ENCODE measurements around the gene ZP1.

ZP1 gene

GRCh38 chr11:60910711-60911380 lies 43.5 kb downstream of the ZP1 start:
- DNase-seq, result no peak

DNA sequence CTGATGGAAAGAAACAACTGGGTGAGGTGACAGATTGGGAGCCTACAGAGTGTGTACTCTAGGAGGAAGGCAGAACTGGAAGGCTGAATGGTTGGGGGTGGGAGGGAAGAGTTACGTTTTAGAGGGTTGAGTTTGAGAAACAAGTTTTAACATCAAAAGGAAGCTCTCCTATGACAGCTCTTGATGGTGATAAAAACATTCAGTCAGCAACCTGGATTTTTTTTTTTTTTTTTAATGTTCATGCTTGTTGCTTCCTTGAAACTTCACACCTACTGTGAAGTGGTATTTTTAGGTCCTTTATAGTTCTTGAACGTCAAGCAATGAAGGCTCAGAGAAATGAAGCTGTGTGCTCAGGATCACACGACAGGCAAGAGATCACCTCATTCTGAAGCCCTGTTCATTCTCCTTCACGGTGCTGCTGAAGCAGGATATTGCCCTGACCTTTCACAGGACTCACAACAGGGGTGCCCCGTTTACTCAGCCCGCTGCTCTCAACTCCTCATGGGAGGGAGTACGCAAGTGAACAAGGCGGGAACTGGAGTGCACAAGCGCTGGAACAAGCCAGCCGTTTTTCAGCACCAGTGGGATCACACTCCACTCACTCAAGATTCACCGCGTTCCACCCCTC lies 45.0 kb downstream of the ZP1 start:
- DNase-seq, result no peak

- DNase-seq, result no peak
These were observed 45.6 kb downstream of the ZP1 start for GRCh38 chr11:60912851-60913528.

DNA sequence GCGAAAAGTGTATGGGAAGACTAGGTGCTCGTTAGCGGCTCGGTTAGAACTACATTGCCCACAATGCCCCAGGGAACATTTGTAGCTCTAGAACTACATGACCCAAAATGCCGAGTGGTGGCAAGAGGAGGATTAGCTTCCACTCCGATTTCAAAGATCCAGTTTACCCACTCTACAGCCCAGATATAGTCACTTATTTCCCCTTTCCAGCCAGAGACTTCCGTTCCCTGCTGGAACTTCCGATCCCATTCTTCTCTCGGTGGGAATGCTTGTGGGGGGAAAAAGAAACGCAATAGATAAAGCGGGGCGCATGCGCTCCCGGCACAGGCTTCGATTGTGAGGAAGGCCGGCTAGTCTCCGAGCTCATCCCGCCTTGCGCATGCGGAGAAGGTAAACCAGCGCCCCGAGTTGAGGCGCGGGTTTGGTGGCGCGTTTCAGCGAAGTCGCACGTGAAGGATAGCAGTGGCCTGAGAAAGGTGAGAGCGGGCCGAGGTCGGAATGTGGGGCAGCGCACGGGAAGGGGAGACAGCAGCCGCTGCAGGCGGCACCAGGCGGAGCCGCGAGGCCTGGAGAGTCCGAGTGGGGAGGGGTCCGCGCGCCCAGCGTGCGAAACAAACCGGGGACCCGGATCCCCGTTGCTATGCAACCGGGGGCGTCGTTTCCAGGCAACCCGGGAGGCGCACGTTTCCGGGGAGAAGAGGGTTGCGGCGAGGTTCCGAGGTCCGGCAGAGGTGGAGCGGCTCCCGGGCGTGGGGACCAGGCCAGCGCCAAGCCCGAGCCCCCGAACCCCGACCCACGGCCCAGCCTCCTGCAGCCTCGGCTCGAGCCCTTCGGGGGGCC lies 46.7 kb downstream of the ZP1 start, which contains the start of gene TMEM109:
Gene TMEM109, plus strand, starts transcription at position 366 of the 840 bp plus-strand sequence. CDS start 5,536 bp downstream, outside the sequence.
- no peak for DNase-seq

GRCh38 chr11:60914633-60915247 lies 47.4 kb downstream of the ZP1 start:
- DNase-seq, result no peak

DNA sequence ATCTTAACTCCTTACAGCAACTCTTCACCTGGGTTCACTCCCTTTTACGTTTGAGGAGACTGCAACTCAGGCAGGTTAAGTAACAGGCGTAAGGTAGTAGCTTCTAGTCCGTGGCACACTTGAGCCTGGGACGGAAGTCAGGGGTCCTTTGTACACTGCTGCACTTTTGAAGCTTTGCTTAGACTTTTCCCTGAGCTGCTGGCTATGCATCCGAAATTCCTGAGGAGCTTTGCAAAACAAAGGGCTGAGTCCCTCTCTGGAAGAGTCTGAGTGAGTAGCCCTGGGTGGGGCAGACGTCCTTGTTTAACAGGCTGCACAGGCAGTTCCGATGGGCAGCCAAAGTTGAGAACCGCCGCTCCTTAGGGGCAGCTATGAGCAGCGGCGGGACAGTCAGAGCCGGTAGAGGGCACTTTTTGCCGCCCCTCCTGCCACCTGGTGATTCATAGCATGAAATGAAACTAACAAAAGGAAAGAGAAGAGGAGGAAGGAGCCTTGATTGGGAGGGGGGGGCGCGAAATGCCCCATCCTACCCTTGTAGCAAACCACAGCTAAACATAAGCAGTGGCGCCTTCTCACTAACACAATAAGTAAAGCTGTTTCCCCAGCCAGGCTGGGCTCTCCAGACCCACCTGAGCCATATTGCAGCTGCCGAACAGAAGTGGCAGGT lies 48.0 kb downstream of the ZP1 start:
- DNase-seq, result no peak

- DNase-seq, result no peak
These were observed 49.4 kb downstream of the ZP1 start for GRCh38 chr11:60916669-60917206.

DNA sequence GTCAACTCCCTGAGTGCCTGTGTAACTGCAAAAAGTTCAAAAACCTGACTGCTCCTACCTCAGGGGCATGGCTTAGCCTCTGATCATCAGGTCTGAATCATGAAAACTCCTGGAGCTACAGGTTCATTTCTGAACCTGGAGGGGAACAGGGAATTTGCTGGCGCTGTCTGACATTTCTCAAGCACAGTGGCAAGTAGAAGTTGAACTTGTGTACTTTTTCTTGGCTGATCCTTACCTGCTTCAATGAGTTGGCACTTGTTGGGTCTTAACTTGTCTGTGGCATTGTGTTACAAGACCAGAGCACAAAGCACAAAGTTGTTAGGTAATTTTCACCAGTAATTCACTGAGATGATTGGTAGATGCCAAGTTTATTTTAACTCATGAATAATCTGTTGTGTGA lies 49.9 kb downstream of the ZP1 start:
- DNase-seq, result no peak

DNA sequence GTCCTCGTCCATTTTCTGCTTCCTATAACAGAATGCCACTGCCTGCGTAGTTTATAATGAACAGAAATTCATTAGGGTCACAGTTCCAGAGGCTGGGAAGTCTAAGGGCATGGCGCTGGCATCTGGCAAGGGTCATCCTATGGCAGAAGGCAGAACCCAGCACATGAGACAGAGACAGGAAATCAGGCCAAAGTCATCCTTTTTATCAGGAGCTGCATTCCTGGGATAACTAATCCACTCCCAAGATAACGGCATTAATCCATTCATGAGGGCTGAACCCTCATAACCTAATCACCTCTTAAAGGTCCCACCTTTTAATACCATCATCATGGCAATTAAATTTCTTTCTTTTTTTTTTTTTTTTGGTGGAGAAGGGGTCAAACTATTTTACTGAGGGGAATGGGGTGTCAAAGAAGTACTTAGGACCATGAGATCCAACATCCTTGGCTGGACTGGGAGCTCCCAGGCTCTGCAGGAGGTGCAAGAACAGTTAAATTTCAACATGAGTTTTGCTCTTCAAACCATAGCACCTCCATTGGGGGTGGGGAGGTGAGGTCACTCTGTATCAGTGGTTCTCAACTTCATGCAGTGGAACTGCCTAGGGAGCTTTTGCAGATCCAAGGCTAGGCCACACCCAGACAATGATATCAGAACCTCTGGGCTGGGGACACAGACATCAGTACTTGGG lies 51.1 kb downstream of the ZP1 start:
- no peak for DNase-seq

DNA sequence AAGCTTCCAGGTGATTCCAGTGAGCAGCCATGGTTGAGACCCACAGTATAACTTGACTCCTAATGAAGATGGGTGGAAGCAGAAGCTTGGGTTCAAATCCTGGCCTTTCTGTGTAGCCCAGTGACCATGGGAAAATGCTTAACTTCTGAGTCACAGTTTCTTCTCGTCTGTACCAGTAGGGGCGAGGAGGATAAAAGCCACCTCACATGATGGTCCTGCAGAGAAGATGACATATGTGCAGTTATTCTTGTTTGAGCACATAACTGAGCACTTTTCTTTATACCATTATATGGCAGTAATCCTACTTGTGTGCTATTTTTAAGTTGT lies 51.6 kb downstream of the ZP1 start:
- no peak for DNase-seq

DNA sequence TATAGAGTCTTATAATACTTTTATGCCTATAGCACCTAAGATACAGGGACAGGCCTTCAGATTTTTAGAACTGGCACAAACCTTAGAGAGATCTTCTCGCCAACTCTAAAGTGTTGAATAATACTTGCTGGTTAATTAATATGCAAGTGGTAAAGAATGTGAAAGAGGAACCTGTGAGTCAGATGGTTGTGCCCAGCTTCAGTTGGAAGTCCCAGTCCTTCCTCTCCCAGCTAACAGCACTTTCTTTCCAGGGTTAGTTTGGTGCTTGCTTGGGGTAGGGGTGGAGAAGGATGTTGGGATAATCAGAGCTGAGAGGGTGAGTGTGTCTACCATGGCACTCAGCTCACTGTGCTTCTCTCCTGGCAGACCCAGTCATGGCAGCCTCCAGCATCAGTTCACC lies 52.0 kb downstream of the ZP1 start:
- no peak for DNase-seq

DNA sequence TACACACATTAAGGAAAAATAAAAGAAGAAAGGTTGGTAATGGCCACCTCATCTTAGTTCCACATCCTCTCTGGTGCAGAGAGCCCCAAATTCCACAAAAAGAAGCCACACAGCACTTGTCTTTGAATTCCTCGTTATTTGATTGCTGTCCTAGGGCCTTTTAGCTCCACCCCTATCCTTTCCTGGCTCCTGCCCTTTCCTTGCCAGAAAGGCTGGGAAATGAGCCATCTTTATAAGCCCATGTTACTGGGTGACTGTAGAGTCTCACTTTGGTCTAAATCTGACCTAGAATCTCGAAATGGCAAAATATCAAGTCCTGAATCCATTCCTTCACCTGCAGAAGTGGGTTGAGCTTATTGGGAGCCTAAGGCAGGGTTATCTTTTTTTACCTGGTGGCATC lies 52.6 kb downstream of the ZP1 start:
- no peak for DNase-seq

- DNase-seq, result no peak
These were observed 53.9 kb downstream of the ZP1 start for GRCh38 chr11:60921259-60921658.

- no peak for DNase-seq
These were observed 54.5 kb downstream of the ZP1 start for GRCh38 chr11:60921777-60922335.

DNA sequence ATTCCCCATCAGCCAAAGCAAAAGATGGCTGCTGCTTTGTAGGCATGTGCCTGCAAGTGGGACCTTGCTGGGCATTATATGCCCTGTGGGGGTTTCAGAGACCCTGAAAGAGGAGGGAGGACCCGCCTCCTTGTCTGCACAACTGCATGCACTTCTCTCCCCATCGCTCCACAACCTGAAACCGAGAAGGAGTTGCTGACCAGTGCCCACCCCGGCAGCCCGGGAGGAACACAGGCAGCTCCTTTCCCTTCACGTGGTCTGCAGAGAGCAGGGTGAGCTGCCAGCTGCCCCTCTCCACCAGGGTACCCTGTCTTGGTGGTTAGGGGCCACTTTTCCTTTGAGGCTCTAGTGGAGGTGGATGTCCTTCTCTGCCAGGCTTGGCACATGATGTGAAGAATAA lies 55.6 kb downstream of the ZP1 start:
- DNase-seq, result no peak

DNA sequence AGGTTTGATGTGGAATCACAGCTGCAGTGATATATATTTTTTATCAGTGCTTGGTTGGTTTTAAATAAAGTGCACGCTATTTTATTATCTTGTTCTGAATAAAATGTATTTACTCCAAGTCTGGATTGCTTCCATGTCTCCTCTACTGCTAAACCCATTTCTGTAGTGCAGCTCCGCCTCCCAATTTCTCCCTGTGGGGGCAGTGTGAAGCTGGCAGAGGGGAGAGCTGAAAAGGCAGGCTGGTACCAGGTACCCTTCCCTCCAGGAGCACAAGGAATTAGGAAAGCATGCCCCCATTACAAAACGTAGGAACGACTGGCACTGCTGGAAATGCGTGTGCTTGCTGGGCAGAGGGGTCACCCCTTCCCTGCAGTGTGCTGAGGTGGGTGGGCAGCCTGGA lies 56.0 kb downstream of the ZP1 start:
- no peak for DNase-seq

DNA sequence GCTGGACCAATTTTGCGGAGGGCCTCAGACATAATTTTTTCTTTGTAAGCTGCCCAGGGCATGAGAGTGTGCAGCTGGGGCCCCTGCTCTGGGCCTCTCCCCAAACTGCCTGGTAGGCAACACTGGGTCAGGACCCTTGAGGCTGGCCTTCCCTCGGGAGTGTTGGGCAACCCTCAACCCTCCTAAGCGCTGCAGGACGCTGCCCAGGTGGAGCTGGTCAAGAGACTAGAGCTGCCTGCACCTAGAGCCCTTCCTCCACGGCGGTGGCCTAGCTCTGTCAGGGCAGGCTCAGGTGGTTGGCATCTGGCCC lies 56.4 kb downstream of the ZP1 start:
- no peak for DNase-seq

GRCh38 chr11:60924110-60924905 lies 57.0 kb downstream of the ZP1 start, which contains the start of gene TMEM132A:
TMEM132A (plus strand) TSS chr11:60924460; CDS start chr11:60924634, 174 bp downstream.
- no peak for DNase-seq

Data from cortex of kidney (tissue), 1 donor.